ENCODE data around the gene SRGAP1. TPM values are rescaled to one million over a fixed set of nuclear protein-coding genes. Genes with fewer than 3 reads are reported as not detected.

SRGAP1 gene
- total and polyA plus RNA-seq, 2 of the 8 experiments (the other 6 are each of a cell fraction or from before 2014, with no cell fraction given), result 3.2 to 7.3 TPM

DNA sequence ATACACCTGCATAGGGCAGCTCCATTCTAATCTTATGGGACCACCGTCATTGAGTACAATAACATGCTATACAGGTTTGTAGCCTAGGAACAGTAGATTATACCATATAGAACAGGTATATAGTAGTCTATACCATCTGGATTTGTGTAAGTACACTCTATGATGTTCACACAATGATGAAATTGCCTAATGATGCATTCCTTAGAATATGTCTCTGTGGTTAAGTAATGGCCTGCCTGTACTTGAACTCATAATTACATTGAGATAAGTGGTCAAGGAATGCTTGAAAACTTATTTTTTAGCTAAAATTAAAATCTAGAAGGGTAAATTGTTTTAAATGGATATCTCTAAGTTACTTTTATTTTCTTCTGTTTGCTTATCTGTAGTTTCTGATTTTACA is 152.7 kb downstream of the SRGAP1 start:
- H3K18ac ChIP-seq (ENCODE audit: extremely low read depth, low read length), result no peak overlapping the region
- no peaks in the 10 kb centered on the region for H4K20me1 ChIP-seq (replicated peaks in 1 of 2; ENCODE audit: control insufficient read depth in 1 of 2, insufficient read depth in 2 of 2, low read length in 2 of 2)
- no peaks in the 10 kb centered on the region for H3K79me2 ChIP-seq (ENCODE audit: control insufficient read depth in 1 of 2, insufficient read depth in 2 of 2, low read length in 2 of 2)
- H2BK12ac ChIP-seq (ENCODE audit: low read depth, low read length), result no peak overlapping the region
- no peak overlapping the region for H2AFZ ChIP-seq (ENCODE audit: low read length)
- no peak overlapping the region for H2BK20ac ChIP-seq (ENCODE audit: low read length)
- H3K4me3 ChIP-seq (ENCODE audit: extremely low read depth in 1 of 4, insufficient read depth in 2 of 4, low read depth in 3 of 4, low read length in 4 of 4), result no peak overlapping the region
- H3K4me2 ChIP-seq (ENCODE audit: insufficient read depth in 1 of 2, low read depth in 2 of 2, low read length in 2 of 2), result no peak overlapping the region
- no peak overlapping the region for H3K23ac ChIP-seq (ENCODE audit: insufficient read length)
- TF ChIP-seq, protein P1, sequence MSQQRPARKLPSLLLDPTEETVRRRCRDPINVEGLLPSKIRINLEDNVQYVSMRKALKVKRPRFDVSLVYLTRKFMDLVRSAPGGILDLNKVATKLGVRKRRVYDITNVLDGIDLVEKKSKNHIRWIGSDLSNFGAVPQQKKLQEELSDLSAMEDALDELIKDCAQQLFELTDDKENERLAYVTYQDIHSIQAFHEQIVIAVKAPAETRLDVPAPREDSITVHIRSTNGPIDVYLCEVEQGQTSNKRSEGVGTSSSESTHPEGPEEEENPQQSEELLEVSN (IDR thresholded peaks at IDR 0.05), result no peak
- TF ChIP-seq SAP30 (IDR thresholded peaks at IDR 0.05; ENCODE audit: insufficient read depth, insufficient replicate concordance, low read length) (no peak), SP1 (IDR thresholded peaks at IDR 0.05; ENCODE audit: low read depth, low read length) (no peak), CHD1 (IDR thresholded peaks at IDR 0.05; ENCODE audit: low read depth, low read length) (no peak), GTF2F1 (IDR thresholded peaks at IDR 0.05; ENCODE audit: borderline replicate concordance, low read depth, low read length) (no peak), POU5F1 (IDR thresholded peaks at IDR 0.05; ENCODE audit: low read depth, low read length) (no peak), FOSL1 (IDR thresholded peaks at IDR 0.05; ENCODE audit: insufficient read depth, low read depth, low read length) (no peak), NANOG (IDR thresholded peaks at IDR 0.05; ENCODE audit: insufficient read depth, low read depth, low read length, poor library complexity, severe bottlenecking) (no peak), SP4 (IDR thresholded peaks at IDR 0.05; ENCODE audit: low read length) (no peak), TCF12 (IDR thresholded peaks at IDR 0.05; ENCODE audit: low read depth, low read length) (no peak)
- TF ChIP-seq, protein P2, sequence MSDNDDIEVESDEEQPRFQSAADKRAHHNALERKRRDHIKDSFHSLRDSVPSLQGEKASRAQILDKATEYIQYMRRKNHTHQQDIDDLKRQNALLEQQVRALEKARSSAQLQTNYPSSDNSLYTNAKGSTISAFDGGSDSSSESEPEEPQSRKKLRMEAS (IDR thresholded peaks at IDR 0.05), result no peak
- no peaks in the 10 kb centered on the region for H3K9me3 ChIP-seq (ENCODE audit: insufficient read depth in 2 of 2, low read depth in 1 of 2, low read length in 1 of 2)
- no peak overlapping the region for H2AK5ac ChIP-seq (ENCODE audit: low read depth, low read length)
- no peaks in the 10 kb centered on the region for H3K36me3 ChIP-seq (ENCODE audit: control insufficient read depth in 2 of 4, insufficient read depth in 4 of 4, low read length in 3 of 4)
- H2BK5ac ChIP-seq (ENCODE audit: low read depth, low read length), result no peak overlapping the region
- ChIA-PET POLR2A (ENCODE audit: partially characterized antibody) (no interaction called here), CTCF (ENCODE audit: partially characterized antibody) (interaction anchor here (1.4 kb wide), 1 partner anchor 14 kb away, joined by 3 read pairs; no protein-coding TSS in a partner anchor)
- no peaks in the 10 kb centered on the region for H3K23me2 ChIP-seq (ENCODE audit: low read depth, low read length)
- no peaks in the 10 kb centered on the region for H3K27me3 ChIP-seq (replicated peaks in 1 of 4; ENCODE audit: control insufficient read depth in 3 of 4, extremely low read depth in 1 of 4, insufficient read depth in 3 of 4, low read length in 3 of 4)
- no peak overlapping the region for H3K9ac ChIP-seq (replicated peaks in 1 of 4; ENCODE audit: extremely low read depth in 1 of 4, low read depth in 3 of 4, low read length in 3 of 4)
- peaks cover 0 to 5% (median 0%) of the 10 kb centered on the region in 4 experiments; a peak in 1 of 7 replicates for H3K4me1 ChIP-seq (replicated peaks in 1 of 4; ENCODE audit: control insufficient read depth in 3 of 4, insufficient read depth in 4 of 4, low read length in 3 of 4)
- WGBS, 2 experiments (ENCODE audit: extremely low coverage in 1 of 2, insufficient coverage in 1 of 2, insufficient read length in 1 of 2, insufficient replicate concordance in 2 of 2, low coverage in 1 of 2, low lambda C conversion rate in 2 of 2, missing lambda C conversion rate in 1 of 2), result 90% methylated on average over 1 of the region's 1 CpG; no CpG with 5 or more reads in 1 of the 2 experiments
- H4K5ac ChIP-seq (ENCODE audit: insufficient read length, low read depth, low read length), result no peak overlapping the region
- H4K8ac ChIP-seq (ENCODE audit: extremely low read depth, insufficient read depth, low read length), result no peak overlapping the region
- no peaks in the 10 kb centered on the region for H3K79me1 ChIP-seq (ENCODE audit: low read depth, low read length)
- no peak overlapping the region for H3K56ac ChIP-seq (replicated peaks; ENCODE audit: insufficient read length, low read depth, low read length)
- DNase-seq (ENCODE audit: low read depth in 1 of 2, low spot score in 2 of 2), result no peak
- H3K14ac ChIP-seq (ENCODE audit: insufficient read length), result no peak overlapping the region
- H3K4ac ChIP-seq (replicated peaks; ENCODE audit: insufficient read length, low read depth, low read length), result no peak overlapping the region
- H2BK120ac ChIP-seq (replicated peaks; ENCODE audit: low read depth, low read length), result no peak overlapping the region
- no peak for FAIRE-seq
- no peak overlapping the region for H3K27ac ChIP-seq (ENCODE audit: low read depth, low read length)
- H4K91ac ChIP-seq (replicated peaks; ENCODE audit: insufficient read length, low read length), result no peak overlapping the region
- no peak overlapping the region for H2BK15ac ChIP-seq (ENCODE audit: low read length)
